ENCODE data around the gene TMEM61. TPM values are rescaled to one million over a fixed set of nuclear protein-coding genes. Genes with fewer than 3 reads are reported as not detected.

TMEM61 gene
- polyA plus RNA-seq, 1 of the 3 experiments (the other 2 are of a cell fraction) = not detected

DNA sequence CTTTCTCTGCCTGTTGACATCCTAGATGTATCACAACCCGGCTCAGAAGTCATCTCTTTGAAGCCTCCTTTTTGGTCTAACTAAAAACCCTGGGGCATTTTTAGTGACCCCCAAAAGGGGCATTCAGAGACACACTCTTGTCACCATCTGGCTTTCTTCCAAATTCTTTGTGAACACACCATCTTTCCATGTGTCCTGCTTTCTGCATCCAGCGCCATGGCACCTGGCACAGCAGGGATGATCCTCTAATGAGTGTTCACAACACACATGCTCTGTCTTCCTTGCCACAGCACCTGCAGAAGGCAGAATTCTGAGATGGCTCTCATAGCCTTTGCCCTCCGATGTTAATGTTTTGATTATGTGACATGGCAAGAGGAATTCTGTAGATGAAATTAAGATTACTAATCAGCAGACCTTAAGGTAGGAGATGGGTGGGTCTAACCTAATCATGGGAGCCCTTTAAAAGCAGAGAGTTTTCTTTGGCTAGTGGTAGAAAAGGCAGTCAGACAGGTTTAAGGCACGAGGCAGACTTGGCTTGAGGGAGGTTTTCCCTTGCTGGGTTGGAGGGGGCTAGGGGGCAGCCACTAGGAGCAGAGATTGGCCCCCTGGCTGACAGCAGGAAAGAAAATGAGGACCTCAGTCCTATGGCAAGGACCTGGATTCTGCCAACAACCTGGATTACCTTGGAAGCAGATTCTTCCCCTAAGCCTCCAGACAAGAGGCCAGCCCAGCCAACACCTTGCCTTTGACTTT, 4.9 kb upstream of the TMEM61 start:
- Histone ChIP-seq H3K27me3 (ENCODE audit: insufficient read depth) (no peaks in the 10 kb centered on the region), H3K9me2 (no peaks in the 10 kb centered on the region), H3F3A (replicated peaks; ENCODE audit: insufficient read depth) (peaks cover 4% of the 10 kb centered on the region), H3K36me3 (replicated peaks in 1 of 2; ENCODE audit: control insufficient read depth in 1 of 2, insufficient read depth in 2 of 2, low read length in 1 of 2) (no peaks in the 10 kb centered on the region), H2AFZ (ENCODE audit: low read depth) (no peak overlapping the region), H4K20me1 (ENCODE audit: insufficient read depth) (no peaks in the 10 kb centered on the region), H3K27ac (ENCODE audit: low read depth in 2 of 2, low read length in 1 of 2) (no peak overlapping the region), H3K9ac (no peak overlapping the region), H3K4me1 (ENCODE audit: control insufficient read depth in 1 of 2, insufficient read depth in 2 of 2, low read depth in 1 of 2, low read length in 1 of 2) (no peaks in the 10 kb centered on the region; a peak in 1 of 4 replicates), H3K4me3 (ENCODE audit: low read depth in 2 of 2, low read length in 1 of 2) (no peak overlapping the region), H3K4me2 (no peak overlapping the region), H3K9me3 (no peaks in the 10 kb centered on the region), H3K79me2 (ENCODE audit: insufficient read depth) (no peaks in the 10 kb centered on the region)
- ChIA-PET CTCF (interaction anchor here (0.8 to 5.0 kb wide), 3 partner anchors 21 to 30 kb away, joined by 4 to 42 read pairs (median 32); no protein-coding TSS in a partner anchor), POLR2A (no interaction called here)
- TF ChIP-seq JUND (IDR thresholded peaks at IDR 0.05) (no peak), FOXJ3 (CRISPR knock-in tag; IDR thresholded peaks at IDR 0.05) (no peak), CTCF (IDR thresholded peaks at IDR 0.05) (no peak), MEF2A (IDR thresholded peaks at IDR 0.05; ENCODE audit: borderline replicate concordance, low read depth) (no peak), EP300 (IDR thresholded peaks at IDR 0.05; ENCODE audit: borderline replicate concordance in 1 of 2, low read depth in 1 of 2, low read length in 1 of 2) (no peak)
- TF ChIP-seq, protein P1, sequence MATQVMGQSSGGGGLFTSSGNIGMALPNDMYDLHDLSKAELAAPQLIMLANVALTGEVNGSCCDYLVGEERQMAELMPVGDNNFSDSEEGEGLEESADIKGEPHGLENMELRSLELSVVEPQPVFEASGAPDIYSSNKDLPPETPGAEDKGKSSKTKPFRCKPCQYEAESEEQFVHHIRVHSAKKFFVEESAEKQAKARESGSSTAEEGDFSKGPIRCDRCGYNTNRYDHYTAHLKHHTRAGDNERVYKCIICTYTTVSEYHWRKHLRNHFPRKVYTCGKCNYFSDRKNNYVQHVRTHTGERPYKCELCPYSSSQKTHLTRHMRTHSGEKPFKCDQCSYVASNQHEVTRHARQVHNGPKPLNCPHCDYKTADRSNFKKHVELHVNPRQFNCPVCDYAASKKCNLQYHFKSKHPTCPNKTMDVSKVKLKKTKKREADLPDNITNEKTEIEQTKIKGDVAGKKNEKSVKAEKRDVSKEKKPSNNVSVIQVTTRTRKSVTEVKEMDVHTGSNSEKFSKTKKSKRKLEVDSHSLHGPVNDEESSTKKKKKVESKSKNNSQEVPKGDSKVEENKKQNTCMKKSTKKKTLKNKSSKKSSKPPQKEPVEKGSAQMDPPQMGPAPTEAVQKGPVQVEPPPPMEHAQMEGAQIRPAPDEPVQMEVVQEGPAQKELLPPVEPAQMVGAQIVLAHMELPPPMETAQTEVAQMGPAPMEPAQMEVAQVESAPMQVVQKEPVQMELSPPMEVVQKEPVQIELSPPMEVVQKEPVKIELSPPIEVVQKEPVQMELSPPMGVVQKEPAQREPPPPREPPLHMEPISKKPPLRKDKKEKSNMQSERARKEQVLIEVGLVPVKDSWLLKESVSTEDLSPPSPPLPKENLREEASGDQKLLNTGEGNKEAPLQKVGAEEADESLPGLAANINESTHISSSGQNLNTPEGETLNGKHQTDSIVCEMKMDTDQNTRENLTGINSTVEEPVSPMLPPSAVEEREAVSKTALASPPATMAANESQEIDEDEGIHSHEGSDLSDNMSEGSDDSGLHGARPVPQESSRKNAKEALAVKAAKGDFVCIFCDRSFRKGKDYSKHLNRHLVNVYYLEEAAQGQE (IDR thresholded peaks at IDR 0.05; ENCODE audit: low read depth, low read length) = no peak
- TF ChIP-seq, protein P2, sequence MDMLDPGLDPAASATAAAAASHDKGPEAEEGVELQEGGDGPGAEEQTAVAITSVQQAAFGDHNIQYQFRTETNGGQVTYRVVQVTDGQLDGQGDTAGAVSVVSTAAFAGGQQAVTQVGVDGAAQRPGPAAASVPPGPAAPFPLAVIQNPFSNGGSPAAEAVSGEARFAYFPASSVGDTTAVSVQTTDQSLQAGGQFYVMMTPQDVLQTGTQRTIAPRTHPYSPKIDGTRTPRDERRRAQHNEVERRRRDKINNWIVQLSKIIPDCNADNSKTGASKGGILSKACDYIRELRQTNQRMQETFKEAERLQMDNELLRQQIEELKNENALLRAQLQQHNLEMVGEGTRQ (IDR thresholded peaks at IDR 0.05; ENCODE audit: borderline replicate concordance, low read depth, low read length) = no peak
- 58% methylated on average over 4 of the region's 4 CpGs for WGBS (ENCODE audit: low lambda C conversion rate)
- peak; percentile 17 for DNase-seq

GRCh38 chr1:54976747-54977146, 3.7 kb upstream of the TMEM61 start:
- no peak overlapping the region for H3K9ac ChIP-seq
- ChIA-PET CTCF (interaction anchor here (0.9 to 5.0 kb wide), 5 partner anchors 11 to 45 kb away, joined by 3 to 42 read pairs (median 18); no protein-coding TSS in a partner anchor), POLR2A (no interaction called here)
- H3K79me2 ChIP-seq (ENCODE audit: insufficient read depth) = no peaks in the 10 kb centered on the region
- no peaks in the 10 kb centered on the region for H3K27me3 ChIP-seq (ENCODE audit: insufficient read depth)
- H4K20me1 ChIP-seq (ENCODE audit: insufficient read depth) = no peaks in the 10 kb centered on the region
- no peaks in the 10 kb centered on the region; a peak in 1 of 4 replicates for H3K4me1 ChIP-seq (ENCODE audit: control insufficient read depth in 1 of 2, insufficient read depth in 2 of 2, low read depth in 1 of 2, low read length in 1 of 2)
- H3K9me2 ChIP-seq = no peaks in the 10 kb centered on the region
- H3K4me2 ChIP-seq = no peak overlapping the region
- no peak overlapping the region for H3K4me3 ChIP-seq (ENCODE audit: low read depth in 2 of 2, low read length in 1 of 2)
- no peak overlapping the region for H2AFZ ChIP-seq (ENCODE audit: low read depth)
- H3K36me3 ChIP-seq (replicated peaks in 1 of 2; ENCODE audit: control insufficient read depth in 1 of 2, insufficient read depth in 2 of 2, low read length in 1 of 2) = no peaks in the 10 kb centered on the region
- H3F3A ChIP-seq (replicated peaks; ENCODE audit: insufficient read depth) = peaks cover 4% of the 10 kb centered on the region
- no peak overlapping the region for H3K27ac ChIP-seq (ENCODE audit: low read depth in 2 of 2, low read length in 1 of 2)
- H3K9me3 ChIP-seq = no peaks in the 10 kb centered on the region
- 74% methylated on average over 6 of the region's 6 CpGs for WGBS (ENCODE audit: low lambda C conversion rate)
- no peak for DNase-seq
- TF ChIP-seq CTCF (IDR thresholded peaks at IDR 0.05) (no peak), IRF3 (IDR thresholded peaks at IDR 0.05; ENCODE audit: low read depth, low read length) (no peak), NRF1 (IDR thresholded peaks at IDR 0.05; ENCODE audit: low read depth, low read length) (no peak), RXRA (IDR thresholded peaks at IDR 0.05; ENCODE audit: borderline replicate concordance, low read depth) (no peak), TAF1 (IDR thresholded peaks at IDR 0.05; ENCODE audit: borderline replicate concordance, low read depth, low read length) (no peak), USF1 (IDR thresholded peaks at IDR 0.05; ENCODE audit: borderline replicate concordance, low read depth) (no peak), FOSL2 (IDR thresholded peaks at IDR 0.05; ENCODE audit: borderline replicate concordance, low read depth) (no peak)

Data from SK-N-SH (cell line).